NCI-H748 (cell line): ENCODE data around the gene TMEM126A.
"Not testable (repeated sequence)": the region's sequence is repeated elsewhere in the genome, so short reads cannot be mapped to it uniquely, and the experiment has no call there.

Source experiments
- DNase-seq: peaks from one replicate; lab custom pipeline; 2025; ENCODE audit not compliant: unreplicated experiment; lab: John Stamatoyannopoulos, UW

TMEM126A gene

GRCh38 chr11:85656777-85657176 lies 9.0 kb downstream of the TMEM126A start:
- DNase-seq, result no peak

- DNase-seq, result no peak
These were observed 10.4 kb downstream of the TMEM126A start for GRCh38 chr11:85658180-85658579.

- DNase-seq, result no peak
These were observed 14.4 kb downstream of the TMEM126A start for GRCh38 chr11:85661972-85662664.

GRCh38 chr11:85663080-85663752 lies 15.4 kb downstream of the TMEM126A start:
- DNase-seq, result peak; percentile 8

GRCh38 chr11:85663753-85664614 lies 16.2 kb downstream of the TMEM126A start:
- peak; percentile 72 for DNase-seq

- DNase-seq, result peak; percentile 91
These were observed 17.1 kb downstream of the TMEM126A start, which contains the start of gene CREBZF for GRCh38 chr11:85664615-85665481. Gene CREBZF, minus strand, starts transcription at chr11:85665129. Its CDS starts 254 bp downstream, at chr11:85664875.

GRCh38 chr11:85665733-85666132 lies 18.0 kb downstream of the TMEM126A start:
- no peak for DNase-seq

GRCh38 chr11:85666687-85667086 lies 18.9 kb downstream of the TMEM126A start:
- no peak for DNase-seq

GRCh38 chr11:85668157-85668556 lies 20.4 kb downstream of the TMEM126A start:
- DNase-seq, result no peak

GRCh38 chr11:85670949-85671663 lies 23.3 kb downstream of the TMEM126A start:
- not testable (repeated sequence) for DNase-seq

GRCh38 chr11:85672105-85672902 lies 24.5 kb downstream of the TMEM126A start:
- DNase-seq, result no peak

GRCh38 chr11:85673393-85673792 lies 25.6 kb downstream of the TMEM126A start:
- no peak for DNase-seq

GRCh38 chr11:85679576-85679975 lies 31.8 kb downstream of the TMEM126A start:
- DNase-seq, result no peak

GRCh38 chr11:85680897-85681296 lies 33.1 kb downstream of the TMEM126A start:
- DNase-seq, result peak; percentile 6

GRCh38 chr11:85682330-85683305 lies 34.9 kb downstream of the TMEM126A start:
- DNase-seq, result peak; percentile 75

- DNase-seq, result peak; percentile 35
These were observed 37.5 kb downstream of the TMEM126A start for GRCh38 chr11:85685125-85685819.

GRCh38 chr11:85685820-85686459 lies 38.2 kb downstream of the TMEM126A start, which contains the start of gene CCDC89:
Gene CCDC89, minus strand, starts transcription at chr11:85686195. Its CDS starts 65 bp downstream, at chr11:85686130.
- peak; percentile 94 for DNase-seq
